SK-N-MC (cell line): ENCODE data around the gene TRIM42.

ENCODE experiments used
- DNase-seq: peaks from one replicate; pipeline ENCODE4 v3.0.0-alpha.2; 2011; ENCODE audit warnings: low read depth, low spot score
- H3K27ac ChIP-seq: fragments of 200-600 bp; sonication (generic); 2 replicates; pipeline ENCODE4 v1.5.1; 2016; ENCODE audit warnings: mixed run types
- H3K36me3 ChIP-seq: fragments of 200-600 bp; sonication (generic); 2 replicates; pipeline ENCODE4 v1.6.1; 2017; ENCODE audit warnings: antibody characterized with exemption, low read length, mixed read lengths; ENCODE audit not compliant: insufficient read depth
- H3K4me3 ChIP-seq: fragments of 200-600 bp; sonication (generic); 2 replicates; pipeline ENCODE4 v1.5.1; 2016
- H3K9ac ChIP-seq: fragments of 200-600 bp; sonication (generic); 2 replicates; pipeline ENCODE4 v1.8.0; 2017; ENCODE audit warnings: mixed run types, mixed read lengths; ENCODE audit not compliant: insufficient read length
- H3K9me3 ChIP-seq: fragments of 200-600 bp; sonication (generic); 2 replicates; pipeline ENCODE4 v1.6.1; 2017; ENCODE audit warnings: low read depth, mild to moderate bottlenecking, antibody characterized with exemption, low read length, moderate library complexity, mixed read lengths
- EZH2 ChIP-seq: fragments of 200-600 bp; sonication (generic); IDR thresholded peaks from one replicate; pipeline ENCODE4 v1.6.1; 2017; ENCODE audit warnings: antibody characterized with exemption
- FOXP2 ChIP-seq: optimal IDR thresholded peaks from 2 replicates; pipeline ENCODE3; 2011; ENCODE audit warnings: mild to moderate bottlenecking, moderate library complexity; ENCODE audit not compliant: insufficient read depth; ENCODE audit errors: extremely low read length, control extremely low read depth
- POLR2AphosphoS5 ChIP-seq: IDR thresholded peaks from 2 replicates; pipeline ENCODE4 v1.6.1; 2012; ENCODE audit warnings: mild to moderate bottlenecking, low read depth, low read length, borderline replicate concordance

TRIM42 gene

GRCh38 chr3:140742116-140742515 lies 64.3 kb downstream of the TRIM42 start:
- Histone ChIP-seq H3K9me3 (no peaks in the 10 kb centered on the region), H3K27ac (no peak overlapping the region), H3K4me3 (no peak overlapping the region), H3K36me3 (no peaks in the 10 kb centered on the region), H3K9ac (no peak overlapping the region)
- no peak for DNase-seq
- TF ChIP-seq FOXP2 (no peak), EZH2 (no peak), POLR2AphosphoS5 (no peak)

GRCh38 chr3:140748171-140748570 lies 70.3 kb downstream of the TRIM42 start:
- Histone ChIP-seq H3K9ac (no peak overlapping the region), H3K9me3 (no peaks in the 10 kb centered on the region), H3K36me3 (no peaks in the 10 kb centered on the region), H3K27ac (no peak overlapping the region), H3K4me3 (no peak overlapping the region)
- DNase-seq: no peak
- TF ChIP-seq FOXP2 (no peak), POLR2AphosphoS5 (no peak), EZH2 (no peak)

GRCh38 chr3:140748903-140749302 lies 71.0 kb downstream of the TRIM42 start:
- DNase-seq: no peak
- H3K9ac ChIP-seq: no peak overlapping the region
- TF ChIP-seq POLR2AphosphoS5: no peak
- no peak for TF ChIP-seq FOXP2
- TF ChIP-seq EZH2: no peak
- H3K36me3 ChIP-seq: no peaks in the 10 kb centered on the region
- H3K4me3 ChIP-seq: no peak overlapping the region
- no peak overlapping the region for H3K27ac ChIP-seq
- no peaks in the 10 kb centered on the region for H3K9me3 ChIP-seq
